A673 (cell line): ENCODE data around the gene DUSP6.

Experiments used
- EZH2 ChIP-seq: fragments of 200-600 bp; sonication (generic); IDR thresholded peaks from 2 replicates; pipeline ENCODE4 v1.6.1; 2017; ENCODE audit warnings: borderline replicate concordance, low read depth, mild to moderate bottlenecking, mixed read lengths, antibody characterized with exemption, low read length; ENCODE audit not compliant: poor library complexity, severe bottlenecking
- TF ChIP-seq, protein P1 (sequence below): fragments of 300-800, 200-600 bp; sonication (generic); conservative IDR thresholded peaks from 2 replicates; pipeline ENCODE4 v1.5.1; 2017; ENCODE audit warnings: low read depth, mild to moderate bottlenecking, antibody characterized with exemption, low read length, moderate library complexity, mixed read lengths

DNA sequence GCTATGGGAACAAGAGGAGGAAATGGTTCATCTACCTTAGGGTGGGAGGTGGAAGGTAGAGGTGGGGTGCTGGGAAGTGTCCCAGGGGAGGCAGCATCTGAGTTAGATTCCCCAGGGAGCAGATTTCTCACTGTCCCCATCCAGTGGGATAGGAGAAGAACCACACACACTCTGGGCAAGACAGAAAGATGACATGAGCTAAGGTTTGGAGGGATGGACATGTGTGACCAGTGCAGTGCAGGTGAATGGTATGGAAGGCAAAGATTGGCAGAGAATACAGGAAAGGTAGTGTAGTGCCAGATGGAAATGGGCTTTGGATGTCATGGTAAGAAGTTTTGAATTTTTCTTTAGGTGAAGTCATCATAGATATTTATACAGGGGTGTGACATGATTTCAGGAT is 11.3 kb upstream of the DUSP6 start:
- TF ChIP-seq, protein P1, sequence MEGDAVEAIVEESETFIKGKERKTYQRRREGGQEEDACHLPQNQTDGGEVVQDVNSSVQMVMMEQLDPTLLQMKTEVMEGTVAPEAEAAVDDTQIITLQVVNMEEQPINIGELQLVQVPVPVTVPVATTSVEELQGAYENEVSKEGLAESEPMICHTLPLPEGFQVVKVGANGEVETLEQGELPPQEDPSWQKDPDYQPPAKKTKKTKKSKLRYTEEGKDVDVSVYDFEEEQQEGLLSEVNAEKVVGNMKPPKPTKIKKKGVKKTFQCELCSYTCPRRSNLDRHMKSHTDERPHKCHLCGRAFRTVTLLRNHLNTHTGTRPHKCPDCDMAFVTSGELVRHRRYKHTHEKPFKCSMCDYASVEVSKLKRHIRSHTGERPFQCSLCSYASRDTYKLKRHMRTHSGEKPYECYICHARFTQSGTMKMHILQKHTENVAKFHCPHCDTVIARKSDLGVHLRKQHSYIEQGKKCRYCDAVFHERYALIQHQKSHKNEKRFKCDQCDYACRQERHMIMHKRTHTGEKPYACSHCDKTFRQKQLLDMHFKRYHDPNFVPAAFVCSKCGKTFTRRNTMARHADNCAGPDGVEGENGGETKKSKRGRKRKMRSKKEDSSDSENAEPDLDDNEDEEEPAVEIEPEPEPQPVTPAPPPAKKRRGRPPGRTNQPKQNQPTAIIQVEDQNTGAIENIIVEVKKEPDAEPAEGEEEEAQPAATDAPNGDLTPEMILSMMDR, result no peak
- TF ChIP-seq EZH2, result no peak
